ENCODE results near the gene MED9. TPM values are rescaled to one million over a fixed set of nuclear protein-coding genes. Genes with fewer than 3 reads are reported as not detected.

Gene MED9
- total and polyA plus RNA-seq, 9 of the 15 experiments (the other 6 are each of a cell fraction or from before 2014, with no cell fraction given) = 2.2 to 15.8 (median 12.7) TPM

DNA sequence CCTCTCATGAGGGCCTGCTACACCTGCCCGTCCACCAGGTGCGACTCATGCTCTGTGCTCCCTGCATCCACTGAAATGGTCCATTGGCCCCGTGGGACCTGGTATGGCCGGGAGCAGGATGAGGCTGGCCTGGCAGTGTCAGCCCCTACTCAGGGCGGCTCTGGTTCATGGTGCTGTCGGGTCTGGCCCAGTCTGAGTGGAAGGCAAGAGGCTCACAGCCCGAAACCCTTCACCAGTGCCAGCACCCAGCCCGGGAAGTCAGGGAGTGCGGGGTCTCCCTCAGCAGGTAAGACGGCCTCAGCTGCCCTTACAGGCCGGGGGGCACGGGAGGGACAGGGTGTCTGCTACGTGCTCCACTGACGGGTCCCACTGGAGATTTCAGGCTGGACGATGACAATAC is 59.9 kb downstream of the MED9 start:
- Histone ChIP-seq H3K4me2 (ENCODE audit: insufficient read depth, low read length) (no peak overlapping the region), H3K9me1 (ENCODE audit: control insufficient read depth, insufficient read depth, low read length) (no peaks in the 10 kb centered on the region), H3K4me3 (no peak overlapping the region), H3K9ac (ENCODE audit: insufficient read depth in 1 of 2, low read depth in 2 of 2, low read length in 2 of 2) (peak overlapping the region in 1 of 2 experiments; percentile 52; a peak in 1 of 4 replicates), H3K27me3 (ENCODE audit: control insufficient read depth in 2 of 2, insufficient read depth in 2 of 2, low read length in 2 of 2) (no peaks in the 10 kb centered on the region), H3K9me3 (replicated peaks; ENCODE audit: control insufficient read depth, insufficient read depth, low read depth, low read length) (no peaks in the 10 kb centered on the region), H2AFZ (ENCODE audit: low read depth, low read length) (no peak overlapping the region), H3K4me1 (replicated peaks in 1 of 2; ENCODE audit: control insufficient read depth in 2 of 2, insufficient read depth in 2 of 2, low read length in 2 of 2) (peaks cover 5 to 27% of the 10 kb centered on the region in 2 experiments; a peak in 4 of 5 replicates), H4K20me1 (replicated peaks; ENCODE audit: control insufficient read depth, insufficient read depth, low read length) (no peaks in the 10 kb centered on the region), H3K36me3 (ENCODE audit: control insufficient read depth, insufficient read depth, low read length) (no peaks in the 10 kb centered on the region), H3K27ac (ENCODE audit: extremely low read depth, low read depth, low read length) (no peak overlapping the region), H3K79me2 (ENCODE audit: control insufficient read depth, insufficient read depth, low read length) (no peaks in the 10 kb centered on the region)
- no peak for ATAC-seq
- in situ Hi-C loops (cut with MboI) (no loop called here), intact Hi-C loops (cut with micrococcal nuclease) (no loop called here)
- POLR2A ChIA-PET = no interaction called here
- 78% methylated on average over 8 of the region's 15 CpGs for WGBS (ENCODE audit: insufficient coverage, low coverage, missing lambda C conversion rate)
- CTCF ChIA-PET (ENCODE audit: low intra/inter-chr PET ratio) = no interaction called here
- BruUV-seq (replicated peaks) = no TSS peak
- no peak for DNase-seq (ENCODE audit: extremely low read depth in 1 of 4, low spot score in 3 of 4)
- no peak for FAIRE-seq
- TF ChIP-seq ZFP36 (IDR thresholded peaks at IDR 0.05; ENCODE audit: low read depth, low read length, partially characterized antibody) = no peak
- TF ChIP-seq MCM7 (IDR thresholded peaks at IDR 0.05) = no peak
- no peak for TF ChIP-seq MEF2A (IDR thresholded peaks at IDR 0.05; ENCODE audit: control insufficient read depth, low read depth, low read length)
- no peak for TF ChIP-seq ATF4 (CRISPR knock-in tag; IDR thresholded peaks at IDR 0.05)
- TF ChIP-seq TCFL5 (CRISPR knock-in tag; conservative IDR thresholded peaks at IDR 0.05) = no peak
- TF ChIP-seq ESRRA (IDR thresholded peaks at IDR 0.05; ENCODE audit: borderline replicate concordance, low read depth) = no peak
- TF ChIP-seq SREBF2 (CRISPR knock-in tag; IDR thresholded peaks at IDR 0.05) = no peak
- TF ChIP-seq TAL1 (IDR thresholded peaks at IDR 0.05) = no peak
- TF ChIP-seq TCF7 (IDR thresholded peaks at IDR 0.05; ENCODE audit: borderline replicate concordance) = no peak
- no peak for TF ChIP-seq MNT (conservative IDR thresholded peaks at IDR 0.05)
- TF ChIP-seq SRF (CRISPR knock-in tag; IDR thresholded peaks at IDR 0.05) = no peak
- TF ChIP-seq ARNT (IDR thresholded peaks at IDR 0.05) = no peak
- TF ChIP-seq TAF7 (tag; IDR thresholded peaks at IDR 0.05) = no peak
- TF ChIP-seq GTF2E2 (tag; IDR thresholded peaks at IDR 0.05) = no peak

Data from K562 (cell line).